Jurkat, Clone E6-1 (cell line): ENCODE measurements around the gene EFCAB5.
"Not testable (repeated sequence)": the region's sequence is repeated elsewhere in the genome, so short reads cannot be mapped to it uniquely, and the experiment has no call there.

Experiments used
- DNase-seq: peaks from one replicate; pipeline ENCODE4 v3.0.0-alpha.2; 2011; ENCODE audit warnings: low read depth, low spot score
- H3K4me3 ChIP-seq: 2 replicates; pipeline ENCODE4 v1.5.1; 2011; ENCODE audit warnings: mild to moderate bottlenecking, low read length, control low read depth, moderate library complexity

The EFCAB5 gene

GRCh38 chr17:30130121-30130520 is 188.7 kb downstream of the EFCAB5 start:
- no peak overlapping the region for H3K4me3 ChIP-seq
- DNase-seq = no peak

GRCh38 chr17:30132615-30133014 is 191.2 kb downstream of the EFCAB5 start:
- H3K4me3 ChIP-seq = no peak overlapping the region
- DNase-seq = no peak

- no peak for DNase-seq
- no peak overlapping the region for H3K4me3 ChIP-seq
Measured at GRCh38 chr17:30133197-30133596, 191.8 kb downstream of the EFCAB5 start.

- DNase-seq = no peak
- no peak overlapping the region for H3K4me3 ChIP-seq
Measured at GRCh38 chr17:30134551-30134950, 193.1 kb downstream of the EFCAB5 start.

GRCh38 chr17:30137158-30137557 is 195.7 kb downstream of the EFCAB5 start:
- no peak for DNase-seq
- H3K4me3 ChIP-seq = no peak overlapping the region

- H3K4me3 ChIP-seq, DNase-seq: not testable (repeated sequence)
Measured at GRCh38 chr17:30147860-30148259, 206.4 kb downstream of the EFCAB5 start.

GRCh38 chr17:30148376-30148775 is 206.9 kb downstream of the EFCAB5 start:
- no peak for DNase-seq
- H3K4me3 ChIP-seq = no peak overlapping the region

- H3K4me3 ChIP-seq = no peak overlapping the region
- no peak for DNase-seq
Measured at GRCh38 chr17:30151471-30151870, 210.0 kb downstream of the EFCAB5 start.

GRCh38 chr17:30153463-30153862 is 212.0 kb downstream of the EFCAB5 start:
- no peak for DNase-seq
- H3K4me3 ChIP-seq = no peak overlapping the region

GRCh38 chr17:30155389-30155788 is 214.0 kb downstream of the EFCAB5 start:
- DNase-seq = no peak
- no peak overlapping the region for H3K4me3 ChIP-seq
